HG02678 (cell line): ENCODE data around the gene ZNF414.

Experiments
- ATAC-seq: cut with Tn5 transposase; IDR thresholded peaks from one replicate; pipeline ENCODE4 v1.9.1; 2021; ENCODE audit warnings: mild to moderate bottlenecking, moderate library complexity; ENCODE audit not compliant: unreplicated experiment

Gene ZNF414

GRCh38 chr19:8491574-8491973, 22.4 kb downstream of the ZNF414 start:
- no peak for ATAC-seq

- no peak for ATAC-seq
Observed at GRCh38 chr19:8490873-8491272, 23.1 kb downstream of the ZNF414 start.

- ATAC-seq: no peak
Observed at GRCh38 chr19:8490395-8490760, 23.6 kb downstream of the ZNF414 start.

- no peak for ATAC-seq
Observed at GRCh38 chr19:8489561-8490394, 24.2 kb downstream of the ZNF414 start.

DNA sequence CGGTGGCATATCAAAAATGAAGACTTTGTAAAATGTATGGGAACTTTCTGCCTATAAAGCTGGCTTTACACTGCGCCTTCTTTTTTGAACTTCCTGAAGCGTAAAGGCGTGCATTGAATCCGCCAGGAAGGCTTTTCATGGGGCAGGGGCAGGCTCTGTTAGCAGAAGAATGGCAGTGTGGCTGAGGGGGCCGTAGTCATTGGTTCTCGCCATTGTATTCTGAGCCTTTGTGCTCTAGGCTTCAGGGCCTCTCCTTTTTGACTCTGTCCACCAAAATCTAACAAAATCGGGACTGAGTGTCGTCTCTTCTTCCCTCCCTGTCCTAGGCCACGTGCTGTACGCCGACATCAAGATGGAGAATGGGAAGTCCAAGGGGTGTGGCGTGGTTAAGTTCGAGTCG, 25.6 kb downstream of the ZNF414 start:
- no peak for ATAC-seq

- no peak for ATAC-seq
Observed at GRCh38 chr19:8487137-8487851, 26.7 kb downstream of the ZNF414 start.

- ATAC-seq: no peak
Observed at GRCh38 chr19:8486661-8487136, 27.3 kb downstream of the ZNF414 start.

DNA sequence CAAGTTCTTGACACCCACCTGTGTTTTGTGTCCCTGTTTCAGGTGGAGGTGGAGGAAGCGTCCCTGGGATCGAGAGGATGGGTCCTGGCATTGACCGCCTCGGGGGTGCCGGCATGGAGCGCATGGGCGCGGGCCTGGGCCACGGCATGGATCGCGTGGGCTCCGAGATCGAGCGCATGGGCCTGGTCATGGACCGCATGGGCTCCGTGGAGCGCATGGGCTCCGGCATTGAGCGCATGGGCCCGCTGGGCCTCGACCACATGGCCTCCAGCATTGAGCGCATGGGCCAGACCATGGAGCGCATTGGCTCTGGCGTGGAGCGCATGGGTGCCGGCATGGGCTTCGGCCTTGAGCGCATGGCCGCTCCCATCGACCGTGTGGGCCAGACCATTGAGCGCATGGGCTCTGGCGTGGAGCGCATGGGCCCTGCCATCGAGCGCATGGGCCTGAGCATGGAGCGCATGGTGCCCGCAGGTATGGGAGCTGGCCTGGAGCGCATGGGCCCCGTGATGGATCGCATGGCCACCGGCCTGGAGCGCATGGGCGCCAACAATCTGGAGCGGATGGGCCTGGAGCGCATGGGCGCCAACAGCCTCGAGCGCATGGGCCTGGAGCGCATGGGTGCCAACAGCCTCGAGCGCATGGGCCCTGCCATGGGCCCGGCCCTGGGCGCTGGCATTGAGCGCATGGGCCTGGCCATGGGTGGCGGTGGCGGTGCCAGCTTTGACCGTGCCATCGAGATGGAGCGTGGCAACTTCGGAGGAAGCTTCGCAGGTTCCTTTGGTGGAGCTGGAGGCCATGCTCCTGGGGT, 28.2 kb downstream of the ZNF414 start:
- ATAC-seq: no peak

DNA sequence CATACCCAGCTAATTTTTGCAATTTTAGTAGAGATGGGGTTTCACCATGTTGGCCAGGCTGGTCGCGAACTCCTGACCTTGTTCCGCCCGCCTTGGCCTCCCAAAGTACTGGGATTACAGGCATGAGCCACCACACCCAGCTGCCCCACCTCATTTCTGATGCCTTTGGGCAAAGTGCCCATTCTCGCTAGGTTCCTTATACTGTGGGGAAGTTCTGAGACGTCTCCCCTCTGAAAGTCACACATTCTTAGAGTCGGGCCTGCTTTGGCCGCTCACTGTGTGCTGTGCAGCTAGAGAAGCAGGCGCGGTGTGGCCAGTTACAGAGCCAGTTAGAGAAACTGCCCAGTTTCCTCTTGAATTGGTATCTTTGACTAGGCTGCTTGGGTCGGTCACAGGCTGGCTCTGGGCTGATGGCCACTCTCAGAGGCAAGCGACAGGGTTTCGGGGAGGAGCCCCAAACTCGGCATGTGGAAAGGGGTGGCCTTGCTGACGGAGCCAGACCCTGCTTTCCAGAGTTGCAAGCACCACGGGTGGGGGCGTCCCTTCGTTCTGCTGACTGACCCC, 29.6 kb downstream of the ZNF414 start:
- no peak for ATAC-seq

- no peak for ATAC-seq
Observed at GRCh38 chr19:8483165-8483564, 30.8 kb downstream of the ZNF414 start.

DNA sequence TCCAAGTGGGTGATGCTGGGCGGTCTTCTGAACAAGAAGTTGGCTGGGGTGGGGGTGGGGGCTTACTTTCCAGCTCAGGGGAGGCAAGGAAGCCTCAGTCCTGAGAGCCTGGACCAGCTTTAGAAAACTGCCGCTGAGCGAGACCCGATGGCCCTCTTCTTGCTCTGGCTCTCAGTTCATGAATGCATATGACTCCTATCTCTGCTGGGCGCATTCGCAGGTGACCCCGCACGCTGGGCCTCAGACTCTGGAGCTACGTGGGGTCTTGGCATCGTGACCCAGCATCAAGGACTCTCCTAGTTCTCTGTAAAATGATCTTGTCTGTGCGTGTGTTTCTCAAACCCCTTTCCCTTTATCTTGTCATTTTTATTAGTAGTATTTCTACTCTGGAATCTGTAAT, 31.3 kb downstream of the ZNF414 start:
- no peak for ATAC-seq

DNA sequence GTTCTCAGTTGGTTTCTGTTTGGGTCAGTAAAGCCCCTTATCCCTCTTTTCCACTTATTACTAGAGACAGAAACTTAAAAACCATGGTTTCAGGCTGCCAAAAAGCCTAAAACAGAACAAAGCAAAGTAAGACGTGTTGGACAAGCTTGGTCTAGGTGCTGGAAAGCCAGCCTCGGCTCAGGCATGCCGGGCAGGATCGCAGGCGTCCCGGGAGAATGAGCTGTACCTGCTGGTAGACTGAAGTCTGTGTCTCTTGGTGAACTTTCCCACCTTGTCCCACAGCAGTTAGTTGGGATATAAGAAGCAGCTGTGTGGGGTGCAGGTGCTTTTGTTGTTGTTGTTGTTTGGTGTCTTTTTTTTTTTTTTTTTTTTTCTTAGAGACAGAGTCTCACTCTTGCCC, 32.4 kb downstream of the ZNF414 start:
- ATAC-seq: no peak

GRCh38 chr19:8481201-8481600, 32.8 kb downstream of the ZNF414 start:
- ATAC-seq: no peak

- ATAC-seq: no peak
Observed at GRCh38 chr19:8478598-8478997, 35.4 kb downstream of the ZNF414 start.

GRCh38 chr19:8477889-8478288, 36.1 kb downstream of the ZNF414 start:
- no peak for ATAC-seq

GRCh38 chr19:8476524-8476923, 37.4 kb downstream of the ZNF414 start:
- ATAC-seq: no peak

- ATAC-seq: no peak
Observed at GRCh38 chr19:8475005-8475404, 39.0 kb downstream of the ZNF414 start.

GRCh38 chr19:8473648-8474476, 40.1 kb downstream of the ZNF414 start:
- ATAC-seq: no peak

- no peak for ATAC-seq
Observed at GRCh38 chr19:8469613-8470368, 44.2 kb downstream of the ZNF414 start.
